Activated T-cell treated with anti-CD3 and anti-CD28 coated beads for 24 hours (primary cell): ENCODE measurements around the gene RSPO3.
"Not testable (repeated sequence)": the region's sequence is repeated elsewhere in the genome, so short reads cannot be mapped to it uniquely, and the experiment has no call there.

Source experiments
- DNase-seq: peaks from one replicate; pipeline ENCODE4 v3.0.0-alpha.2; 2020; ENCODE audit warnings: low read depth

The RSPO3 gene

DNA sequence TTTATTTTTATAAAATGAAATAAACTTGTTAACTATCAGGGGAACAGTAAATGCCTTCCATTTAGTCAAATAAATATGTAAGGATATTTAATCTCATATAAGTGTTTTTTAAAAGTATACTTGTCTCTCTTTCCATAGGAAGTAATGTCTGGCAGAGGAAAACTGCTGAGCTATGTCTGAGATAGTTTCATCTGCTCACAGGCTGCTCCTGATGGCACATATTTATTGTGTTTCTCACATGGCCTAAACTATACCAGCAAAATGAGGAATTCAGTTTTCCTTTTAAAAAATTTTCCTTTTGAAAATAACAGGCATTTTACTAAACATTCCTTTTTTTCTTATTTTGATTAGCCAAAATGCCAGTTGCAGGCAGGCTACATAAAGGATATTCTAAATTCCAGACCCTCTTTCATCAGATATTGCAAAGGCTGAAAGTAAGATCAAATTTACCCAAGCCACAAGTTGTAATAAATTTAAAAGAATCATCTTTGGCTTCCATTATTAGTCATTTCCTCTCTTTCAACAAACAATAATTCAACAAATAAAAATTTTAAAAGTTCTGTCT is 88.1 kb downstream of the RSPO3 start:
- no peak for DNase-seq

DNA sequence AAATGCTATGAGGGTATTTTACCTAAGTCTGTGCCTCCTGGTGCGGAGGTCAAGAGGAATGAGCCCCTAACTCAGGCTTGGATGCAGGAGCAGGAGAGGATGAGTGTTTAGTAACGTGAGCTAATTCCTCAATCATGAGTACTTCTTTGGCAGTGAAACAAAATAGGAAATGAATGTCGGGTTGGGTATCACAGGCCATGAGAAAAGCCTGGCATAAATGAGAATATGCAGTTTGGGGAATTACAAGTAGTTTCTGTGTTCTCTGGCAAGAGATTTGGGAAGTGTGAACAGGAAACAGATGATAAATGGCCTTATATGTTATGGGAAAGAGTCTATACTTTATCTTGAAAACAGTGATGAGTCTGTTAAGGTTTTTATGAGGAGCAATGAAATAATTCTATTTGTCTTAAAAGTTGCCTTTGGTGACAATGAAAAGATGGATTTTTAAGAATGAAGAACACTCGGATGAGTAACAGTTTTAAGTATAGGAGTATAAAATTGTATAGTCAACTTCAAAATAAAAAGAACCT is 89.2 kb downstream of the RSPO3 start:
- DNase-seq: no peak

DNA sequence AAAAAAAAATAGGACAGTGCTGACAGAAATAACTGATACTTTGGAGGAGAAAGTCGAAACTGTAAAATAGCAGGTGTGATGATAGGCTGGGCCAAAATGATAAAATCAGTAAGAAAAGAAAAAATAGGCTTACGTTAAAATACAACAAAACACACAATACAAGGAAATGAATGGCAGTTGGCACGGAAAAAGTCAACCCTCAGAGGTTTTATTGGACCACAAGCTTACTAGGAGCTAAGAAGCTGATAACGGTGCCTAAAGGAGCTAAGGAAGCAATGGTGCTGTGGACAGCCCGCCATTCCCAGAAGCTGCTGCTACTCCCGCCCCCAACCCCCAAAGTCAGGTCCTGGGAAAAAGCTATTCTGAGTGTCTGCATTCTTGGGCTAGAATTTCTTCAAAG is 92.3 kb downstream of the RSPO3 start:
- no peak for DNase-seq

DNA sequence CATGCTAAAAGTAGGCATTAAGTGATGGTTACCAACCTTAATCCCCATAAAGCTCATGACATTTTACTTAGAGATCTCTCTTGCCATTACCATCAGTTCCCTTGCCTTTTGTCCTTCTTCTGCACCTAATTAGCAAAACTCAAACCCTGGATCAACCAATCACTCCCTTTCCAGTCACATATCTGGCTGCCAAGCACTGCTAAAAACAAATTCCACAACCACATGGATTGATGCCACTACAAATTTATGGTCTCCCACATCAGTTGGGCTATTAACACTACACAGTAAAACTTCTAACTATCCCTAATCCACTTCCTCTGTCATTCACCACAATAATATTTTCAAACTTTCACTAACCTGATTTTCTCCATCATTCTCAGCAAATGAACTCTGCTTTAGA is 93.9 kb downstream of the RSPO3 start:
- DNase-seq: no peak

DNA sequence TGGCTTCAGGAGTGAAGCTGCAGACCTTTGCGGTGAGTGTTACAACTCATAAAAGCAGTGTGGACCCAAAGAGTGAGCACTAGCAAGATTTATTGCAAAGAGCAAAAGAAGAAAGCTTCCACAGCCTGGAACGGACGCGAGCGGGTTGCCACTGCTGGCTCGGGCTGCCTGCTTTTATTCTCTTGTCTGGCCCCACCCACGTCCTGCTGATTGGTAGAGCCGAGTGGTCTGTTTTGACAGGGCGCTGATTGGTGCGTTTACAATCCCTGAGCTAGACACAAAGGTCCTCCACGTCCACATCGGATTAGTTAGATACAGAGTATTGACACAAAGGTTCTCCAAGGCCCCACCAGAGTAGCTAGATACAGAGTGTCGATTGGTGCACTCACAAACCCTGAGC is 95.6 kb downstream of the RSPO3 start:
- not testable (repeated sequence) for DNase-seq

DNA sequence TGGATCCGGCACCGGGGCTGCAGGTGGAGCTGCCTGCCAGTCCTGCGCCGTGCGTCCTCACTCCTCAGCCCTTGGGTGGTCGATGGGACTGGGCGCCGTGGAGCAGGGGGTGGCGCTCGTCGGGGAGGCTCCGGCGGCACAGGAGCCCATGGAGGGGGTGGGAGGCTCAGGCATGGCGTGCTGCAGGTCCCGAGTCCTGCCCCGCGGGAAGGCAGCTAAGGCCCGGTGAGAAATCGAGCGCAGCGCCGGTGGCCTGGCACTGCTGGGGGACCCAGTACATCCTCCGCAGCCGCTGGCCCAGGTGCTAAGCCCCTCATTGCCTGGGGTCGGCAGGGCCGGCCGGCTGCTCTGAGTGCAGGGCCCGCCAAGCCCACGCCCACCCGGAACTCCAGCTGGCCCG is 96.1 kb downstream of the RSPO3 start:
- DNase-seq: not testable (repeated sequence)

DNA sequence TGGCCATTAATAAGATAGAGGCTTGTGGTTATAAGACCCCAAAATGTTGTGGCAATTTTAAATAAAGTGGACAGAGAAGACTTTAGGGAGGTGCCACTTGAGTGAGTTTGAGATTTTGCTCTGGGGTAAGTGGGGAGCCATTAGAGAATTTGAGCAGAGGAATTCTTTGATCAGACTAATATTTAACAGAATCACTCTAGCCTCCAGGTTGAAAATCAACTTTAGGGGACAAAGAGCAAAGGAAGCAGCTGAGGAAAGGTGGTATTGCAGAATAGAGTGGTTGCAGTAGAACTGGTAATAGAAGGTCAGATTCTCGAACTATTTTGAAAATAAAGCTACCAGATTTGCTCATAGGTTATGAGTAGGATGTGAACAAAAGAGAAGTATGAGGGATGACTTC is 97.5 kb downstream of the RSPO3 start:
- no peak for DNase-seq

DNA sequence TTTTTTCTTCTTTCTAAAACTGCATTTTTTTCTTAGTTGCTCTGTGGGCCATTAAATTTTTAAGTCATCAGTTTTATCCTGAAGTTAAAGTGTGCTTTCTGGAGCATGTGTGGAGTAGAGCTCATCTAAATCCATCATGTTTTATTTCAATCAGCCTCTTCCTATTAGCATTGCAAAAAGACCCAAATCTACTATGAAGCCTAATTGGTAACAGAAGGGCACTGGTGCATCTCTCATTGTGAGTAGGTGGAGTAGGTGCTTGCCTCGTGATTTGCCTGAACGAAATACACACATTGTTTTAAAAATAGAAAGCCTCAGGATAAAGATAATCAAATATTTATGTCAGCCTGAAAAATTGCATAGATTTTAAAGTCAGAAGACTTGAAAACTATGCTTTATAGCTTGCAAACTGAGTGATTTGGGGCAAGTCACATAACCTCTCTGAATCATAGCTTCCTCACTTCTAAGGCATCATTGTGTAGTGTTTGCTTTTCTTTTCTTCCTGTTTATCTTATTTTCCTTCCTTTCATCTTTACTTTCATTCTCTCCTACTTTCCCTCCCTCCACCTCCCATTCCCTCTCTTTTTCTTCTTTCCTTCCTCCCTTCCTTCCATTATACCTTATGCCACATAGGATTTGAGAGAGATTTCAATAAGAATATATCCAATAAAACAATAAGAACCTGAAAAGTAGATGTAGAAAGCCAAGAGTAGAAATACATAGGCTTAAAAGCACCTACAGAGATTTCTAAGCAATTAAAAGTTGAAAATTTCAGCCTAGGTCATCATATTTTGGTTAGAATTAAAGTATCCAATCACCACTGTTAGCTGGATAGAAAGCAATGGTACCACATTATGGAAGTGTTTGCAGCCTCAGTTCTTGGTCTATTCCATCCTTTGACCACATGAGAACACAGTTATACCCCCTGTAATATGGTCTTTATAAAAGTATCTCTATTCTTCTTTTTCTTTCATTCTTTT is 98.6 kb downstream of the RSPO3 start:
- no peak for DNase-seq

DNA sequence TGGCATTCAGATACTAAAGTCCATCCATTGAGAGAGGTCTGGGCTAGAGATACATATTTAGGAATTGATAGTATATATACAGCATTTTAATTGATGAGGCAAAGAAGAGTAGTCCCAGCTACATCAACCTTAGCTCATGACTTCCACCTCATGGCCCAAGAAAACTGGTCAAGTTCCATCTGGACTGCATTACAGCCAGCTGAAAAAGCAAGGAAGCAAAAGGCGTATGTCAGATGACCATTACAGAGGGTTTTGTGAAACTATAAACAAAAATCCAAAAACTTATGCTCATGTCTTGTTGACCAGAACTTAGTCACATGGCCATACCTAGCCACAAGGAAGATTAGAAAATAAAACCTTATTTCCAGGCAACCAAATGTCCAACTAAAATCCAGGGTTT is 101.4 kb downstream of the RSPO3 start:
- DNase-seq: no peak

DNA sequence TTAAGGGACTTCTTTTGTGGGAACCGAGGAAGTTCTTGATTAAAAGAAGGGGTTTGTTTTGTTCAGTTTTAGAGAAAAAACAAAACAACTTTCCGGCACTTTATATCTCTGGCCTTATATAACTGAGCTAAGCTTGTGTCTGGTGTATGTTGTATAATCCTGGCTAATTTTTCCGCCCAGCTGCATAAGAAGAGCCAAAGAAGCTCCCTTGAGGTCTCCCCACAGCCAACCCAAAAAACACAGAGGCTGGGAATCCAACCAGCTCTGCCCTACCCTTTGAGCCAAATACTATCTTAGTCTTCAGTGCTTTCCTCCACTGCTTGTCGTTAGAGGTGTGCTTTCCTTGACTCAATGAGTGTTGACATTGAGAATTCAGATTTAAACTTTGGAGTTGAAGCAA is 102.7 kb downstream of the RSPO3 start:
- DNase-seq: no peak

DNA sequence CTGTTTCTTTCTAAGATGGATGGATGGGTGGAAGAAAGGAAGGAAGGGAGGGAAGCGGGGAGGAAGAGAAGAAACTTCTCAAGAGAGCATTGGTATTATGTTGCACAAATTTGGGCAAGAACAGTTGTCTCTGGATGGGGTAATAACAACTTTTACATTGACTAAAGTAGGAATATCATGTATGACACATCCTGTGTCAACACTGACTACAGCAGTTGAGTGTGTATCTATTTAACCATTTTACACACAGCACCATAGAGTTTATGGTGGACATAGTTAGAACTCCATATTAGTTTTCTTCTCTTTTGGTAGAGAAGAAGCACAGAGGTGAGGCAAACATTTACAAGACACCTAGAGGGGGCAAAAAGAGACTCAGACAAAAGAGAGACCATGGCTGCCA is 103.9 kb downstream of the RSPO3 start:
- no peak for DNase-seq

DNA sequence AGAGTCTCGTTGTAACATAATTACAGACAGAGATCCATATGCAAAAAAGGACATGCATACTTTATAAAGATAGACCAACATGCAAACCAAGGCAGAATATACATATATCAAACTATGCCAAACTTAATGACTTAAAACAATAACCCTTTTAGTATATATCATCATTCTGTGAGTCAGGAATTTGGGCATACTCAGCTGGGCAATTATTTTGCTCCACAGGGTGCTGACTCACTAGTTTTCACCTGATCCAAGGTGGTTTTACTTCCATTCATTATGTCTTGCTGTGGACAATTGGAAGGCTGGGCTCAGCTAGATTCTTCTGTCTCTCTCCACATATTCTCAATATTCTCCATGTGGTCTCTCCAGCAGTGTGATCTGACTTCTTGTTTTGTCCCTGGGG is 107.0 kb downstream of the RSPO3 start:
- no peak for DNase-seq

DNA sequence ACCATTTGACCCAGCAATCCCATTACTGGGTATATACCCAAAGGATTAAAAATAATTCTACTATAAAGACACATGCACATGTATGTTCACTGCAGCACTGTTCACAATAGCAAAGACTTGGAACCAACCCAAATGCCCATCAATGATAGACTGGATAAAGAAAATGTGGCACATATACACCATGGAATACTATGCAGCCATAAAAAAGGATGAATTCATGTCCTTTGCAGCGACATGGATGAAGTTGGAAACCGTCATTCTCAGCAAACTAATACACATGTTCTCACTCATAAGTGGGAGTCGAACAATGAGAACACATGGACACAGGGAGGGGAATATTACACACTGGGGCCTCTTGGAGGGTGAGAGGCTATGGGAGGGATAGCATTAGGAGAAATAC is 115.3 kb downstream of the RSPO3 start:
- DNase-seq: not testable (repeated sequence)

DNA sequence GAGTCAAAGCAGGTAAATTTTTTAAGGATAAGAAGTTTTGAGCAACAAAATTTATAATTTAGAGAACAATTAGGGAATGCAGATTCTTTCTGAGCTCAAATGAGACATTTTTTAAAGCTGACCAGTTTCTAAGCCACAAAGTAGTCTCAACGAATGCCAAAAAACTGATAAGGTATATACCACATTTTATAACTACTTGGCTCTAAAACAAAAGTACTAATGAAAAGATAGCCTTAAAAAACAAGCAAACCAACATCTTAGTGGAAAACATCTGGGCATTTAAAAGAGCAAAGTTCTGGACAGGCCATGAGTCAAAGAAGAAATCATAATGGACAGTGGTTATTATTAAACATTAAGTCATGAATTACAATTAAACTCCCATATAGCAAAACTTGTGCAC is 125.0 kb downstream of the RSPO3 start:
- DNase-seq: no peak
